ENCODE results near the gene PCNX2.

DNA sequence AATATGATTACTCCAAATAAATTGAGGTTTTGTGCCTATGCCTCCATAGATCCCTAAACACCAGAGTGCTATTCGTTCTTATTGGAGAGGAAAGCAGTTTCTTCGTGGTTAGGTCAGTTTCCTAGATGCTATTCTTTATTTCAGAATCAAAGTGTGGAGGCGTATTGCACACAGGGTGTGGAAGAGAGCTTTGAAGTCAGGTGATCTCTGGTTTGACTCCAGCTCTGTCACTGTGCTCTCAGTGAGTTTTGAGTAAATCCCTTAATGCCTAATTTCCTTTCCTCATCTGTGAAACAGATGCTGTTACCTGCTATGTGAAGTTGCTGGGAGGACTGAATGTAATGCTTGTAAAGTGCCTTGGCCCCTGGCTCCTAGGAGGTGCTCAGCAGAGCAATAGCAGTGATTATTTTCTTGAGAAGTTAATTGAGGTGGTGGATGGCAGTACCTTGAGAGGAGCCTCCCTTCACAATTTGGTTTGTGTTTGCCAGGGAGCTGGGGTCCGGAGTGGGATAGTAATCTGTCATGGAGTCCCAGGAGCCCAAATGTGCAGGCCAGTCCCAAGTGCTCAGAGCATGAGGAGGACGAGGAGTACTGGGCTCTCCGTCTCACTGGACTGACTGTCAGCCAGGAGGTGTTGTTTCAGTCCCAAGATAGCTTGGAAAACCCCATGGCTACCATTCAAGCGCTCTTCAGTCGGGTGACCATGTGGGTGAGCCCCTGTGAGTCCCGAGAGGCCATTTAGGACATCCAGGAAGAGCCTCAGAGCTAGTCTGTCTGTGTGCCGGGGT lies 330.2 kb downstream of the PCNX2 start:
- TF ChIP-seq, protein P1, sequence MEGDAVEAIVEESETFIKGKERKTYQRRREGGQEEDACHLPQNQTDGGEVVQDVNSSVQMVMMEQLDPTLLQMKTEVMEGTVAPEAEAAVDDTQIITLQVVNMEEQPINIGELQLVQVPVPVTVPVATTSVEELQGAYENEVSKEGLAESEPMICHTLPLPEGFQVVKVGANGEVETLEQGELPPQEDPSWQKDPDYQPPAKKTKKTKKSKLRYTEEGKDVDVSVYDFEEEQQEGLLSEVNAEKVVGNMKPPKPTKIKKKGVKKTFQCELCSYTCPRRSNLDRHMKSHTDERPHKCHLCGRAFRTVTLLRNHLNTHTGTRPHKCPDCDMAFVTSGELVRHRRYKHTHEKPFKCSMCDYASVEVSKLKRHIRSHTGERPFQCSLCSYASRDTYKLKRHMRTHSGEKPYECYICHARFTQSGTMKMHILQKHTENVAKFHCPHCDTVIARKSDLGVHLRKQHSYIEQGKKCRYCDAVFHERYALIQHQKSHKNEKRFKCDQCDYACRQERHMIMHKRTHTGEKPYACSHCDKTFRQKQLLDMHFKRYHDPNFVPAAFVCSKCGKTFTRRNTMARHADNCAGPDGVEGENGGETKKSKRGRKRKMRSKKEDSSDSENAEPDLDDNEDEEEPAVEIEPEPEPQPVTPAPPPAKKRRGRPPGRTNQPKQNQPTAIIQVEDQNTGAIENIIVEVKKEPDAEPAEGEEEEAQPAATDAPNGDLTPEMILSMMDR (IDR thresholded peaks at IDR 0.05) = no peak
- TF ChIP-seq POLR2A (IDR thresholded peaks at IDR 0.05) (no peak), POLR2AphosphoS5 (IDR thresholded peaks at IDR 0.05) (no peak), EP300 (IDR thresholded peaks at IDR 0.05) (no peak)

Measured in sigmoid colon (tissue), 4 donors.